ENCODE results near the gene FAM180A. TPM values are rescaled to one million over a fixed set of nuclear protein-coding genes. Genes with fewer than 3 reads are reported as not detected.

The FAM180A gene
- total and polyA plus RNA-seq, 2 experiments from 2014 or later = not detected

DNA sequence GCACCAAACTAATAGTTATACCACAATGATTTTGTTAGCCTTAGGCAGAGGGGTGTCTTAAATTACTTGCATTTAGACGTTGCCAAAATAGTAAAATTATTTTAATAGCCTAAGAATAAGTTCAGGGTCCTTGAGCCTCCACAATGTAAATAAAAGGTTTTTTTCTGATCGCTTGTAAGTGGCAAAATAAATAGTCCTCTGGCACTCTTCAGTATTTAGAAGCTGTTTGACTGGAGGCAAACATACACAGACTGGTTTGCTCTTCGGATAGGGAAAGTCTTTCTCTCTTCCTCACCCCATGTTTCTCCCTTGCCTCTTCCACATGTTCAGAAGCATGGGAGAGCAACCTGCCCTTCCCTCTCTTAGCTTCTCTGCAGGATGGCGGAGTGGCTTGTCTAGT is 49.5 kb upstream of the FAM180A start:
- Histone ChIP-seq H3K4me2 (no peak overlapping the region), H3K79me2 (replicated peaks; ENCODE audit: insufficient read depth) (no peaks in the 10 kb centered on the region), H4K20me1 (replicated peaks; ENCODE audit: insufficient read depth) (no peaks in the 10 kb centered on the region), H3K36me3 (ENCODE audit: insufficient read depth) (no peaks in the 10 kb centered on the region), H2AFZ (no peak overlapping the region), H3K27ac (ENCODE audit: low read depth) (no peak overlapping the region), H3F3A (replicated peaks; ENCODE audit: low read depth) (no peaks in the 10 kb centered on the region), H3K9me2 (ENCODE audit: insufficient read depth) (peaks cover 3% of the 10 kb centered on the region; the same call in 1 of the 2 replicates), H3K4me1 (ENCODE audit: insufficient read depth) (no peaks in the 10 kb centered on the region), H3K27me3 (ENCODE audit: insufficient read depth) (no peaks in the 10 kb centered on the region), H3K4me3 (no peak overlapping the region)
- H3K27me3 Mint-ChIP-seq (ENCODE audit: insufficient read depth, low read depth, poor library complexity) = no peaks in the 10 kb centered on the region
- H3K9me3 Mint-ChIP-seq = peaks cover 4% of the 10 kb centered on the region; the same call in 2 of the 3 replicates
- no peak overlapping the region for H3K27ac Mint-ChIP-seq
- DNase-seq (ENCODE audit: low spot score) (no peak), ATAC-seq (no peak)
- no peak overlapping the region for H3K4me3 Mint-ChIP-seq
- peaks cover 7% of the 10 kb centered on the region; the same call in 2 of the 3 replicates for H3K4me1 Mint-ChIP-seq
- H3K36me3 Mint-ChIP-seq (ENCODE audit: low read depth) = no peaks in the 10 kb centered on the region; the same call in 2 of the 3 replicates
- TF ChIP-seq CTCF (conservative IDR thresholded peaks at IDR 0.05; ENCODE audit: low read depth in 2 of 2) (no peak), JUNB (IDR thresholded peaks at IDR 0.05; ENCODE audit: unreplicated experiment) (no peak), EZH2 (IDR thresholded peaks at IDR 0.05; ENCODE audit: low read depth, unreplicated experiment) (no peak), REST (IDR thresholded peaks at IDR 0.05; ENCODE audit: unreplicated experiment) (no peak), NANOG (IDR thresholded peaks at IDR 0.05; ENCODE audit: borderline replicate concordance) (no peak), POLR2AphosphoS5 (IDR thresholded peaks at IDR 0.05; ENCODE audit: low read depth) (no peak), CREB1 (CRISPR knock-in tag; IDR thresholded peaks at IDR 0.05; ENCODE audit: low read depth) (no peak), EZH2phosphoT487 (IDR thresholded peaks at IDR 0.05; ENCODE audit: unreplicated experiment) (no peak), STAT1 (IDR thresholded peaks at IDR 0.05; ENCODE audit: unreplicated experiment) (no peak), ZNF114 (CRISPR knock-in tag; IDR thresholded peaks at IDR 0.05) (no peak), ZNF331 (CRISPR knock-in tag; IDR thresholded peaks at IDR 0.05; ENCODE audit: low read depth) (no peak)
- TF ChIP-seq, protein P1, sequence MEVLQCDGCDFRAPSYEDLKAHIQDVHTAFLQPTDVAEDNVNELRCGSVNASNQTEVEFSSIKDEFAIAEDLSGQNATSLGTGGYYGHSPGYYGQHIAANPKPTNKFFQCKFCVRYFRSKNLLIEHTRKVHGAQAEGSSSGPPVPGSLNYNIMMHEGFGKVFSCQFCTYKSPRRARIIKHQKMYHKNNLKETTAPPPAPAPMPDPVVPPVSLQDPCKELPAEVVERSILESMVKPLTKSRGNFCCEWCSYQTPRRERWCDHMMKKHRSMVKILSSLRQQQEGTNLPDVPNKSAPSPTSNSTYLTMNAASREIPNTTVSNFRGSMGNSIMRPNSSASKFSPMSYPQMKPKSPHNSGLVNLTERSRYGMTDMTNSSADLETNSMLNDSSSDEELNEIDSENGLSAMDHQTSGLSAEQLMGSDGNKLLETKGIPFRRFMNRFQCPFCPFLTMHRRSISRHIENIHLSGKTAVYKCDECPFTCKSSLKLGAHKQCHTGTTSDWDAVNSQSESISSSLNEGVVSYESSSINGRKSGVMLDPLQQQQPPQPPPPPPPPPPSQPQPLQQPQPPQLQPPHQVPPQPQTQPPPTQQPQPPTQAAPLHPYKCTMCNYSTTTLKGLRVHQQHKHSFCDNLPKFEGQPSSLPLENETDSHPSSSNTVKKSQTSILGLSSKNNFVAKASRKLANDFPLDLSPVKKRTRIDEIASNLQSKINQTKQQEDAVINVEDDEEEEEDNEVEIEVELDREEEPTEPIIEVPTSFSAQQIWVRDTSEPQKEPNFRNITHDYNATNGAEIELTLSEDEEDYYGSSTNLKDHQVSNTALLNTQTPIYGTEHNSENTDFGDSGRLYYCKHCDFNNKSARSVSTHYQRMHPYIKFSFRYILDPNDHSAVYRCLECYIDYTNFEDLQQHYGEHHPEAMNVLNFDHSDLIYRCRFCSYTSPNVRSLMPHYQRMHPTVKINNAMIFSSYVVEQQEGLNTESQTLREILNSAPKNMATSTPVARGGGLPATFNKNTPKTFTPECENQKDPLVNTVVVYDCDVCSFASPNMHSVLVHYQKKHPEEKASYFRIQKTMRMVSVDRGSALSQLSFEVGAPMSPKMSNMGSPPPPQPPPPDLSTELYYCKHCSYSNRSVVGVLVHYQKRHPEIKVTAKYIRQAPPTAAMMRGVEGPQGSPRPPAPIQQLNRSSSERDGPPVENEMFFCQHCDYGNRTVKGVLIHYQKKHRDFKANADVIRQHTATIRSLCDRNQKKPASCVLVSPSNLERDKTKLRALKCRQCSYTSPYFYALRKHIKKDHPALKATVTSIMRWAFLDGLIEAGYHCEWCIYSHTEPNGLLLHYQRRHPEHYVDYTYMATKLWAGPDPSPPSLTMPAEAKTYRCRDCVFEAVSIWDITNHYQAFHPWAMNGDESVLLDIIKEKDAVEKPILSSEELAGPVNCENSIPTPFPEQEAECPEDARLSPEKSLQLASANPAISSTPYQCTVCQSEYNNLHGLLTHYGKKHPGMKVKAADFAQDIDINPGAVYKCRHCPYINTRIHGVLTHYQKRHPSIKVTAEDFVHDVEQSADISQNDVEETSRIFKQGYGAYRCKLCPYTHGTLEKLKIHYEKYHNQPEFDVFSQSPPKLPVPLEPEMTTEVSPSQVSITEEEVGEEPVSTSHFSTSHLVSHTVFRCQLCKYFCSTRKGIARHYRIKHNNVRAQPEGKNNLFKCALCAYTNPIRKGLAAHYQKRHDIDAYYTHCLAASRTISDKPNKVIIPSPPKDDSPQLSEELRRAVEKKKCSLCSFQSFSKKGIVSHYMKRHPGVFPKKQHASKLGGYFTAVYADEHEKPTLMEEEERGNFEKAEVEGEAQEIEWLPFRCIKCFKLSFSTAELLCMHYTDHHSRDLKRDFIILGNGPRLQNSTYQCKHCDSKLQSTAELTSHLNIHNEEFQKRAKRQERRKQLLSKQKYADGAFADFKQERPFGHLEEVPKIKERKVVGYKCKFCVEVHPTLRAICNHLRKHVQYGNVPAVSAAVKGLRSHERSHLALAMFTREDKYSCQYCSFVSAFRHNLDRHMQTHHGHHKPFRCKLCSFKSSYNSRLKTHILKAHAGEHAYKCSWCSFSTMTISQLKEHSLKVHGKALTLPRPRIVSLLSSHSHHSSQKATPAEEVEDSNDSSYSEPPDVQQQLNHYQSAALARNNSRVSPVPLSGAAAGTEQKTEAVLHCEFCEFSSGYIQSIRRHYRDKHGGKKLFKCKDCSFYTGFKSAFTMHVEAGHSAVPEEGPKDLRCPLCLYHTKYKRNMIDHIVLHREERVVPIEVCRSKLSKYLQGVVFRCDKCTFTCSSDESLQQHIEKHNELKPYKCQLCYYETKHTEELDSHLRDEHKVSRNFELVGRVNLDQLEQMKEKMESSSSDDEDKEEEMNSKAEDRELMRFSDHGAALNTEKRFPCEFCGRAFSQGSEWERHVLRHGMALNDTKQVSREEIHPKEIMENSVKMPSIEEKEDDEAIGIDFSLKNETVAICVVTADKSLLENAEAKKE (CRISPR knock-in tag; IDR thresholded peaks at IDR 0.05) = no peak
- TF ChIP-seq, protein P2, sequence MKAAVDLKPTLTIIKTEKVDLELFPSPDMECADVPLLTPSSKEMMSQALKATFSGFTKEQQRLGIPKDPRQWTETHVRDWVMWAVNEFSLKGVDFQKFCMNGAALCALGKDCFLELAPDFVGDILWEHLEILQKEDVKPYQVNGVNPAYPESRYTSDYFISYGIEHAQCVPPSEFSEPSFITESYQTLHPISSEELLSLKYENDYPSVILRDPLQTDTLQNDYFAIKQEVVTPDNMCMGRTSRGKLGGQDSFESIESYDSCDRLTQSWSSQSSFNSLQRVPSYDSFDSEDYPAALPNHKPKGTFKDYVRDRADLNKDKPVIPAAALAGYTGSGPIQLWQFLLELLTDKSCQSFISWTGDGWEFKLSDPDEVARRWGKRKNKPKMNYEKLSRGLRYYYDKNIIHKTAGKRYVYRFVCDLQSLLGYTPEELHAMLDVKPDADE (IDR thresholded peaks at IDR 0.05) = no peak
